SK-N-MC (cell line): ENCODE results near the gene GPR55.

Experiments used
- EZH2 ChIP-seq: fragments of 200-600 bp; sonication (generic); IDR thresholded peaks from one replicate; pipeline ENCODE4 v1.6.1; 2017; ENCODE audit warnings: antibody characterized with exemption
- FOXP2 ChIP-seq: optimal IDR thresholded peaks from 2 replicates; pipeline ENCODE3; 2011; ENCODE audit warnings: mild to moderate bottlenecking, moderate library complexity; ENCODE audit not compliant: insufficient read depth; ENCODE audit errors: extremely low read length, control extremely low read depth
- POLR2AphosphoS5 ChIP-seq: IDR thresholded peaks from 2 replicates; pipeline ENCODE4 v1.6.1; 2012; ENCODE audit warnings: mild to moderate bottlenecking, low read depth, low read length, borderline replicate concordance

- no peak for TF ChIP-seq POLR2AphosphoS5
- TF ChIP-seq EZH2 = no peak
- no peak for TF ChIP-seq FOXP2
Observed at GRCh38 chr2:230944757-230945372, 19.8 kb upstream of the GPR55 start.
